GM12801 (cell line): Measurements from ENCODE around the gene DHX40.

ENCODE experiments used
- TF ChIP-seq, protein P1 (sequence below): IDR thresholded peaks from one replicate; pipeline ENCODE4 v1.5.1; 2011; ENCODE audit warnings: control low read depth; ENCODE audit not compliant: insufficient read length; ENCODE audit errors: extremely low read depth

Gene DHX40

DNA sequence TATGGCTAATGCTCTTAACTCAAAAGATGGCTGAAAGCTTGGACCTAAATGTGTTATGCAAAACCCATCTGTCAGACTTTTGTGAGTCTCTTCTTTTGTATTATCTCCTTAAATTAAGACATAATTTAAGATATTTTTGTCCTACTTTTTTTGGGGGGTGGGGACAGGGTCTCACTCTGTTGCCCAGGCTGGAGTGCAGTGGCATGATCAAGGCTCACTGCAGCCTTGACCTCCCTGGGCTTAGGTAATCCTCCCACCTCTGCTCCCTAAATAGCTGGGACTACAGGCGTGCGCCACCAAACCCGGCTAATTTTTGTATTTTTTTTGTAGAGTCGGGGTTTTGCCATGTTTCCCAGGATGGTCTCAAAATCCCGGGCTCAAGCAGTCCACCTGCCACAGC is 61.3 kb downstream of the DHX40 start:
- TF ChIP-seq, protein P1, sequence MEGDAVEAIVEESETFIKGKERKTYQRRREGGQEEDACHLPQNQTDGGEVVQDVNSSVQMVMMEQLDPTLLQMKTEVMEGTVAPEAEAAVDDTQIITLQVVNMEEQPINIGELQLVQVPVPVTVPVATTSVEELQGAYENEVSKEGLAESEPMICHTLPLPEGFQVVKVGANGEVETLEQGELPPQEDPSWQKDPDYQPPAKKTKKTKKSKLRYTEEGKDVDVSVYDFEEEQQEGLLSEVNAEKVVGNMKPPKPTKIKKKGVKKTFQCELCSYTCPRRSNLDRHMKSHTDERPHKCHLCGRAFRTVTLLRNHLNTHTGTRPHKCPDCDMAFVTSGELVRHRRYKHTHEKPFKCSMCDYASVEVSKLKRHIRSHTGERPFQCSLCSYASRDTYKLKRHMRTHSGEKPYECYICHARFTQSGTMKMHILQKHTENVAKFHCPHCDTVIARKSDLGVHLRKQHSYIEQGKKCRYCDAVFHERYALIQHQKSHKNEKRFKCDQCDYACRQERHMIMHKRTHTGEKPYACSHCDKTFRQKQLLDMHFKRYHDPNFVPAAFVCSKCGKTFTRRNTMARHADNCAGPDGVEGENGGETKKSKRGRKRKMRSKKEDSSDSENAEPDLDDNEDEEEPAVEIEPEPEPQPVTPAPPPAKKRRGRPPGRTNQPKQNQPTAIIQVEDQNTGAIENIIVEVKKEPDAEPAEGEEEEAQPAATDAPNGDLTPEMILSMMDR: no peak

DNA sequence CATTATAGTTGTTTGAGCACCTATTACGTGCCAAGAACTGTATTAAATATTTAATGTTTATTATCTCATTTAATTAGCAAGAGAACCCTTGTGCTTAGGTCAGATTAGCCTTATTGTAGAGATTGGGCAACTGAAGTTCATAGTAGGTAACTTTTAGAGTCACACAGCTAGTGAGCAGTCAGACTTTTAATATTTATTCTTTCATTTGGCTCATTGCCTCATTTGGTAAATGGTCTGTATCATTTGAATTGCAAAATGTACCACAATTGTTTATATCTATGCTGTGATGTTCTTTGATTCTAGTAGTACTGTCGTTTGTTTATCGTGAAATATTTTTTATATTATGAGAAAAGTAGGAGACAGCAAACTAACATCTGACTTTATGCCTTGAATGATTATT is 61.9 kb downstream of the DHX40 start:
- TF ChIP-seq, protein P1: no peak

DNA sequence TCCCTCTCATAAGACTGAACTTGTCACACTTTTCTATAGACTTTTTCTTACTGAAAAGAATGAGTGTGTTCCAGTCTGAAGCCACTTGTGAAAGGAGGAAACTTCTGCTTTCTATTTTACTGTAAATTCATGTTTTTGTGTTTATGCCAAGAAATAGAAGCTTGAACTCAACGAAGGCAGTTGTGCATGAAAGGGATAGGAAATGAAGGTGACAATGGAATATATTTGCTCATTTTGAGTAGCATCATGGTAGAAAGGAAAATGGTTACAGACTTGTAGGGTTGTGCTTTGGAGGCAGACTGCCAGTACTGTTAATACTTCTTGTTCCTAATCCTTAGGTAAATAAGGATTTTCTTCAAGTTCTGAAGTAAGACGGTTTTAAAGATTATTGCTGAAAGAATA is 62.4 kb downstream of the DHX40 start:
- TF ChIP-seq, protein P1: no peak

DNA sequence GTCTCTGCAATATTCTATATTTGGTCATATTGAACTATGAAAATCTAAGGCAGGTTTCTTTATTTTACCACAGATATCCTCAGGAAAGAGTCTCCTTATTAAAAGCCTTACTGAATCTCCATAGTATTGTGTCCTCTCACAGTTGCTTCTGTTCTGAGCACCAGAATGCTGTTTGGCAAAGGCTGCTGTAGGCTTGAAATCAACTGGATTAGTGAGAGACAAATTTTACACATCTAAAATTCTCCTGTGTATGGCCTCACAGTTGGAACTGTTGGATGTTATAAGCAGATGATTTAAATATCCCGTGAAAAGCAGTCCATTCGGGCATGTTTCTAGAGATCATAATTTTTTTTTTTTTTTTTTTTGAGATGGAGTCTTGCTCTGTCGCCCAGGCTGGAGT is 63.8 kb downstream of the DHX40 start:
- TF ChIP-seq, protein P1: no peak

DNA sequence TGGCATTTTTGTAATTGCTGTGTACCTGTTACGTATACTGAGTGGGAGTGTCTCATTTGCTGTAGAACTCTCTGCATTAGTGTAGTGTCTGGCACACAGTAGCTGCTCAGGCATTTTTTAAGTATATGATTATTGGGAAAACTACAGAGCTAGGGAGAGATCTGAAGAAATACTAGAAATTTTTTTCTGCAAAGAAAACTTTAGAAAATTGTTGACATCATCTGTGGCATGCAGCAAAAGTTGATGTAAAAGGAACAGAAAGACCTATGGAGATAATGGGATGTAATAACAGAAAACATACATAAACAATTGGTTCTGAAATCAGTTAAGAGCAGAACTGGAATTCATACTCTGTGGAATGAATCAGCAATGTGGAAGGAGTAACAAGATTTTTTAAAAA is 65.9 kb downstream of the DHX40 start:
- TF ChIP-seq, protein P1: no peak

DNA sequence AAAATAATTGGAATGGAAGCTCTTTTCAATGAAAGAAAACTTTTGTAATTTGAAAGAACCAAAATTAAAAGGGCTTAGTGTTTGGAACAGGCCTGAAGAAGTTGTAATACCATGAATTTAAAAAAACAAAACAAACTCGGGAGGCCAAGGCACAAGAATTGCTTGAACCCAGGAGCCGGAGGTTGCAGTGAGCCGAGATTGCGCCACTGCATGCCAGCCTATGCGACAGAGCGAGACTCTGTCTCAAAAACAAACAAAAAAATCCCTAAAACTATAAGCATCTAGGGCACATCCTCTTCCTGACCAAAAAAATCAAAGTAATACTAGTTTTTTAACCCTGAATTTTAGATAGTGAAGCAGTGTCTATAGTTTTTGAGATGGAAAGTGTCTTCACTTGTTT is 67.0 kb downstream of the DHX40 start:
- TF ChIP-seq, protein P1: no peak

DNA sequence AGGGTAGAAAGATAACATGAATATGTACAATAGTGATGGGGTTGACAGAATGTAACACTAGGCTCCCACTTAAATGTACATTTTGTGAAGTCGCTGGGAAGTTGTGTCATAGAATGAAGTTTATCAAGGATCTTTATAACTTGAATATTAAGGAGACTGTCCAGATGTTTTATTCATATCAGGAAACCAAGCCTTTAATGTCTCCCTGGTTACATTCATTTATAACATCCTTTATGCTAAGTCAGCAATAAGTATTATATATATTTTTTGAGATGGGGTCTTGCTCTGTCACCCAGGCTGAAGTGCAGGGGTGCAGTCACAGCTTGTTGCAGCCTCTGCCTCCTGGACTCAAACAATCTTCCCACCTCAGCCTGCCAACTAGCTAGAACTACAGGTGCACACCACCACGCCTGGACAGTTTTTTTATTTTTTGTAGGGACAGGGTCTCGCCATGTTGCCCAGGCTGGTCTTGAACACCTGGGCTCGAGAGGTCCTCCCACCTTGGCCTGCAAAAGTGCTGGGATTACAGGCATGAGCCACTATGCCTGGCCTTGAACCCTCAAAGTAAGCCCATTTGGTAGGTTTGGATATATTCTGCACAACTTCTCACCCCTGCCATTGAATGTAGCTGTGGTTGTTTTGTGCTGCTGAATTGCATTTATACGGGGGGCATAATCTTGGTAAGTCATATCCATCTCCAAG is 68.4 kb downstream of the DHX40 start:
- TF ChIP-seq, protein P1: no peak
